C4-2B (cell line): ENCODE results near the gene INPP5B.

Experiments
- H3K27ac ChIP-seq: fragments of 450-650 bp; 2 replicates; pipeline ENCODE4 v1.5.1; 2017
- ZFX ChIP-seq: fragments of 450-650 bp; IDR thresholded peaks from 2 replicates; pipeline ENCODE4 v1.6.1; 2017
- TF ChIP-seq, protein P1 (sequence below): fragments of 450-650 bp; conservative IDR thresholded peaks from 2 replicates; pipeline ENCODE4 v1.5.1; 2017; ENCODE audit warnings: mild to moderate bottlenecking

The INPP5B gene

DNA sequence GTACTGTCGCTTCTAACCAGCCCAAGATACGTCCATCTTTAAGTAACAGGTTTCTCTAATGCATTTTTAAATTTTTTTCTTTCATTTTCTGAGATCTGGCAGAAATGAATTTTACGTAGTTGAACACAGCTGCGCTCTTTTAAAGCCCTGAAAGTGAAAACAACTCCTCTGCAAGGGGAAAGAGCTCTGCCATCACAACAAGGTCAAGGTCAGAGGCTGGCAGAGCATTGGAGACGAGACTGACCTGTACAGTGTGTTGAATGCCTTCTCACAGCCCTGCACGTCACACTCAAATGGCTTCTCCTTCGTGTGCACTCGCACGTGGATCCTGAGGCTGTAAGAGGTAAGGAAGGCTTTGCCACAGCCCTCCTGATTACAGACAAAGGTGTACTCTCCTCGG lies 107.2 kb downstream of the INPP5B start:
- no peak overlapping the region for H3K27ac ChIP-seq
- no peak for TF ChIP-seq ZFX
- TF ChIP-seq, protein P1, sequence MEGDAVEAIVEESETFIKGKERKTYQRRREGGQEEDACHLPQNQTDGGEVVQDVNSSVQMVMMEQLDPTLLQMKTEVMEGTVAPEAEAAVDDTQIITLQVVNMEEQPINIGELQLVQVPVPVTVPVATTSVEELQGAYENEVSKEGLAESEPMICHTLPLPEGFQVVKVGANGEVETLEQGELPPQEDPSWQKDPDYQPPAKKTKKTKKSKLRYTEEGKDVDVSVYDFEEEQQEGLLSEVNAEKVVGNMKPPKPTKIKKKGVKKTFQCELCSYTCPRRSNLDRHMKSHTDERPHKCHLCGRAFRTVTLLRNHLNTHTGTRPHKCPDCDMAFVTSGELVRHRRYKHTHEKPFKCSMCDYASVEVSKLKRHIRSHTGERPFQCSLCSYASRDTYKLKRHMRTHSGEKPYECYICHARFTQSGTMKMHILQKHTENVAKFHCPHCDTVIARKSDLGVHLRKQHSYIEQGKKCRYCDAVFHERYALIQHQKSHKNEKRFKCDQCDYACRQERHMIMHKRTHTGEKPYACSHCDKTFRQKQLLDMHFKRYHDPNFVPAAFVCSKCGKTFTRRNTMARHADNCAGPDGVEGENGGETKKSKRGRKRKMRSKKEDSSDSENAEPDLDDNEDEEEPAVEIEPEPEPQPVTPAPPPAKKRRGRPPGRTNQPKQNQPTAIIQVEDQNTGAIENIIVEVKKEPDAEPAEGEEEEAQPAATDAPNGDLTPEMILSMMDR: no peak

- TF ChIP-seq, protein P1: no peak
- no peak for TF ChIP-seq ZFX
- H3K27ac ChIP-seq: no peak overlapping the region
These were observed 110.1 kb downstream of the INPP5B start for GRCh38 chr1:37836788-37837187.

DNA sequence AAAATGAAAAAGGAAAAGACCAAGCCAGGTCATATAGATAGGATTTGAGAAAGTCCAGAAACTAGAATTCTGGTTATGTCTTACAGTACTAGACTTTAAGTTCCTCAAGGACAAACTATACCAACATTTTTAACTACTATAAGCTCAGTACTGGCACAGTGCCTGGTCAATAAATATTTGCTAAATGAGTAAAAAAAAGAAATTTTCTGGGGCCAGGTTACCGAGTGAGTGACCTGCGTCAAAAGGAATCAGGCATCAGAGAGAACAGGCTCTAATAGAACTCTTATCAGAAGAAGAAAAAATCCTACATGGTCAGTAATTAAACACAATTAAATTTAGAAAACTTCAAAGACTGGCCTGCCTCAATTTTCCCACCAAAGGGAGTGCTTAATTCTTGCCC lies 115.0 kb downstream of the INPP5B start:
- no peak overlapping the region for H3K27ac ChIP-seq
- no peak for TF ChIP-seq ZFX
- TF ChIP-seq, protein P1: no peak

- TF ChIP-seq, protein P1: no peak
- TF ChIP-seq ZFX: no peak
These were observed 115.7 kb downstream of the INPP5B start for GRCh38 chr1:37831109-37831508.

DNA sequence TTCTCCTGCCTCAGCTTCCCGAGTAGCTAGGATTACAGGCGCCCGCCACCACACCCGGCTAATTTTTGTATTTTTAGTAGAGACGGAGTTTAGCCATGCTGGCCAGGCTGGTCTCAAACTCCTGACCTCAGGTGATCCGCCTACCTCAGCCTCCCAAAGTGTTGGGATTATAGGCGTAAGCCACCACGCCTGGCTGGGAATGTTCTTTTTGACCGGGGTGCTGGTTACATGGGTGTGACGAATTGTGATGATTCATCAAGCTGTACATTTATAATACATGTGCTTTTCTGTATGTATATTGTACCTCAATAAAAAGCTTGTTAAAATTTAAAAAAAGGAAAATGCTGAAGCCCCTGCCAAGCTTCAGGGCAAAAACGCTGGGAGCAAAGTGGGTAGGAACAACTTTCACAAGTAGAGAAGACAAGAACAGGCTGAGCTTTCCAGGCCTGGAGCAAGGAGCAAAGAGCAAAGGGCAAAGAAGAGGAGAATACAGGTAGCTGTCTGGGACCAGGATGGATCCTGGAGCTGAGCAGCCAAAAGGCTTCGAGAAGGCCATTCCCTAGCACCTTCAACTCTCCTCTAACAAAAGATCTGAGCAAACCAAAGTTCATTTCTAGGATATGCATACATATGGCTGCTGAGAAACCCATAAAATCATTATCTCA lies 118.3 kb downstream of the INPP5B start:
- no peak overlapping the region for H3K27ac ChIP-seq
- TF ChIP-seq, protein P1: no peak
- no peak for TF ChIP-seq ZFX

More at GRCh38 chr1:37831109-37831508, 115.7 kb downstream of the INPP5B start:
- no peak overlapping the region for H3K27ac ChIP-seq

GRCh38 chr1:37825506-37825905 lies 121.3 kb downstream of the INPP5B start:
- no peak overlapping the region for H3K27ac ChIP-seq

DNA sequence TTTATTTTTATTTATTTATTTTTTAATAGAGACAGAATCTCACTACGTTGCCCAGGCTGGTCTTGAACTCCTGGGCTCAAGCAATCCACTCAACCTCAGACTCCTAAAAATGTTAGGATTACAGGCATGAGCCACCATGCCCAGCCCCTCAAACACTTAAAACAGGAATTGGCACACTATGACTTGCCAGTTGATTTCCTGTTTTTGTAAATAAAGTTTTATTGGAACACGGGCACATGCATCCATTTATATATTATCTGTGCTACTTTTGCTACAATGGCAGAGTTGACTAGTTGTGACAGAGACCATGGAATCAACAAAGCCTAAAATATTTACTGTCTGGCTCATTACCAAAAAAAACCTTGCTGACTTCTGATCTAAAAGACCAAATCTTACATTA lies 122.9 kb downstream of the INPP5B start:
- TF ChIP-seq ZFX: no peak
- TF ChIP-seq, protein P1: no peak

More at GRCh38 chr1:37825506-37825905, 121.3 kb downstream of the INPP5B start:
- TF ChIP-seq, protein P1: no peak
- TF ChIP-seq ZFX: no peak

More for the DNA sequence above, 122.9 kb downstream of the INPP5B start:
- no peak overlapping the region for H3K27ac ChIP-seq
